GM18867 (cell line): ENCODE results near the gene ASTN2.
A peak's percentile ranks its signal among the peaks of the same experiment; 100 is the strongest.

Source experiments
- ATAC-seq: cut with Tn5 transposase; IDR thresholded peaks from one replicate; pipeline ENCODE4 v1.9.1; 2021; ENCODE audit warnings: mild to moderate bottlenecking, moderate library complexity; ENCODE audit not compliant: unreplicated experiment

Gene ASTN2

DNA sequence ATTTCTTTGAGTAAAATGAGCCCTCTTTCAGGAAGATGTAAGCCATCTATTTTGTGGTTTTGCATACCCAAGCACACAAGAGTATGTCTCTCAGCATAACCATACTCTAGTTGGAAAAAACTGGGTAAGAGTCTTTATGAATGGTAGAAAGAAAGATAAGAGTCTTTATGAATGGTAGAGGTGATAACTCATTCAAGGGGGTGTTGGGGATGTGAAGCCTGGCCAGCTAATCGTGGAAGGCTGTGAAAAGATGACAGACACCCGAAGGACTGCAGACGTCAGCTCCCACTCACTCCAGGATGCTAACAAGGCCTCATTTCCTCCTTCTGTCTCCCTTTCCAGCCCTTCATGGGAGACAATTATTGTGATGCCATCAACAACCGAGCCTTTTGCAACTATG, 1032.8 kb downstream of the ASTN2 start:
- no peak for ATAC-seq

- ATAC-seq: no peak
Measured at GRCh38 chr9:116381350-116381749, 1033.5 kb downstream of the ASTN2 start.

DNA sequence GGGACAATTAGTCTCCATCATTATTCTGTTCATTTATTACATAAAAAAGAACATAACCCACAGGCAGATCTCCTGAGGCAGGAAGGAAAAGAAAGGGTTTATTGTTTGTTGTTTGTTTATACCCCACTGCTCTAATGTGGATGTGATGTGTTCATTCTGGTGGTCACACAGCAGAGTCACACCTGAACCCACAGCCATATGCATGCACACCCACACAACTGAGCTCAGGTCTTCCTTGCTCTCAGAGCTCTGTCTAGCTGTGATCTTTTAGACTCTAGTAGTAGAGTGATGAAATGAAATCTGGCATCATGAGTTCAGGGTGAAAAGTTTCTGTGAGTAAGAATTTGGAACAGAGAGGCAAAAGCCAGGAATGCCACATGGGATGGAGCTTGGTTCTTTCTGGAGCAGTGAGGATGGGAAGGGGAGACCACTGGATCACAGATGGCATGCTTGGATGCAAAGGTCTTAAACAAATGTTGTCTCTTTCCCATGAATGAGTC, 1034.3 kb downstream of the ASTN2 start:
- ATAC-seq: peak; percentile 67

GRCh38 chr9:116379821-116380220, 1035.0 kb downstream of the ASTN2 start:
- ATAC-seq: no peak

- no peak for ATAC-seq
Measured at GRCh38 chr9:116378873-116379272, 1036.0 kb downstream of the ASTN2 start.

- no peak for ATAC-seq
Measured at GRCh38 chr9:116377179-116377798, 1037.6 kb downstream of the ASTN2 start.
